K562 (cell line): ENCODE measurements around the gene METAP1D. TPM values are rescaled to one million over a fixed set of nuclear protein-coding genes. Genes with fewer than 3 reads are reported as not detected.
A peak's percentile ranks its signal among the peaks of the same experiment; 100 is the strongest.

Experiments
- BRD4 ChIP-seq: fragments of 200-600 bp; sonication (generic); IDR thresholded peaks from 2 replicates; pipeline ENCODE4 v1.6.1; 2017; ENCODE audit warnings: inconsistent platforms
- CTBP1 ChIP-seq: fragments of 450-650 bp; IDR thresholded peaks from 2 replicates; pipeline ENCODE4 v1.6.1; 2016; ENCODE audit warnings: borderline replicate concordance
- FOXA3 ChIP-seq, 2 experiments: fragments of 450-650 bp in 1 of 2; sonication (generic) in 1 of 2; formaldehyde crosslinking; IDR thresholded peaks in 1 of 2; conservative IDR thresholded peaks in 1 of 2; 2 replicates each; pipeline versions ENCODE4 v1.4.0 to v1.8.0; 2020 to 2022; ENCODE audit warnings: mild to moderate bottlenecking in 2 of 2, missing genetic modification reagents in 1 of 2
- FOXJ2 ChIP-seq: fragments of 200-800 bp; sonication (Bioruptor generic); IDR thresholded peaks from 2 replicates; pipeline ENCODE4 v1.6.1; 2016; ENCODE audit warnings: missing genetic modification characterization, missing compliant biosample characterization
- HDAC3 ChIP-seq: fragments of 450-650 bp; IDR thresholded peaks from 2 replicates; pipeline ENCODE4 v1.6.1; 2018; ENCODE audit warnings: borderline replicate concordance, mild to moderate bottlenecking, moderate library complexity; ENCODE audit not compliant: partially characterized antibody
- HIVEP1 ChIP-seq: fragments of 250-450 bp; sonication (Bioruptor Pico); IDR thresholded peaks from 2 replicates; pipeline ENCODE4 v1.4.0; 2020; ENCODE audit warnings: mild to moderate bottlenecking
- HMG20A ChIP-seq: fragments of 450-650 bp; formaldehyde crosslinking; conservative IDR thresholded peaks from 2 replicates; pipeline ENCODE4 v1.4.0; 2020; ENCODE audit warnings: mild to moderate bottlenecking, mixed read lengths
- MAFK ChIP-seq: IDR thresholded peaks from 2 replicates; pipeline ENCODE4 v1.6.1; 2011; ENCODE audit warnings: low read length, improper control_type of control experiment
- MBD1 ChIP-seq: fragments of 250-450 bp; sonication (Bioruptor Pico); IDR thresholded peaks from 2 replicates; pipeline ENCODE4 v1.8.0; 2022; ENCODE audit warnings: inconsistent platforms
- MBD2 ChIP-seq: sonication (generic); IDR thresholded peaks from 2 replicates; pipeline ENCODE4 v1.6.1; 2016; ENCODE audit warnings: low read depth, borderline replicate concordance
- MTA1 ChIP-seq: fragments of 450-650 bp; IDR thresholded peaks from 2 replicates; pipeline ENCODE4 v1.6.1; 2017; ENCODE audit warnings: borderline replicate concordance
- NR1H2 ChIP-seq: sonication (generic); formaldehyde crosslinking; IDR thresholded peaks from 2 replicates; pipeline ENCODE4 v1.4.0; 2020; ENCODE audit warnings: mild to moderate bottlenecking, missing genetic modification reagents
- SIRT6 ChIP-seq: IDR thresholded peaks from one replicate; pipeline ENCODE4 v1.6.1; 2012; ENCODE audit warnings: low read depth, mild to moderate bottlenecking, control low read depth, inconsistent platforms, low read length, moderate library complexity
- SMARCC2 ChIP-seq: fragments of 450-650 bp; IDR thresholded peaks from 2 replicates; pipeline ENCODE4 v1.6.1; 2017; ENCODE audit warnings: antibody characterized with exemption, moderate library complexity, mild to moderate bottlenecking, low read depth
- SOX6 ChIP-seq: fragments of 450-650 bp; IDR thresholded peaks from 2 replicates; pipeline ENCODE4 v1.6.1; 2014; ENCODE audit warnings: mild to moderate bottlenecking
- ZC3H4 ChIP-seq: sonication (generic); formaldehyde crosslinking; IDR thresholded peaks from 2 replicates; pipeline ENCODE4 v1.9.0; 2021; ENCODE audit warnings: missing genetic modification reagents, borderline replicate concordance
- ZNF121 ChIP-seq: sonication (generic); formaldehyde crosslinking; conservative IDR thresholded peaks from 2 replicates; pipeline ENCODE4 v1.8.0; 2022; ENCODE audit warnings: missing genetic modification reagents
- ZNF124 ChIP-seq: sonication (generic); formaldehyde crosslinking; IDR thresholded peaks from 2 replicates; pipeline ENCODE4 v1.8.1; 2022; ENCODE audit warnings: missing genetic modification reagents
- ZNF175 ChIP-seq: fragments of 200-800 bp; sonication (Bioruptor generic); IDR thresholded peaks from 2 replicates; pipeline ENCODE4 v1.6.1; 2016; ENCODE audit warnings: low read depth, mild to moderate bottlenecking, missing genetic modification characterization, missing compliant biosample characterization
- ZNF232 ChIP-seq: sonication (generic); formaldehyde crosslinking; IDR thresholded peaks from 2 replicates; pipeline ENCODE4 v1.8.0; 2022; ENCODE audit warnings: mild to moderate bottlenecking, missing genetic modification reagents
- polyA plus RNA-seq, 8 experiments: library from polyadenylated mRNA; depleted of rRNA in 4 of 8; stranded (reverse) in 5 of 8; unstranded in 3 of 8; fragments of >200 nt; fragmentation: Nextera tagmentation in 2 of 8; fragmentation: Illumina TruSeq in 1 of 8; extraction: Ambion mirVana in 2 of 8; extraction: Trizol in 1 of 8; gene quantifications; 2 replicates each; pipeline versions ENCODE4 v1.2.1 to v1.2.3, GENCODE V29; 2011 to 2014; ENCODE audit warnings: inconsistent platforms in 1 of 8, missing spikeins in 1 of 8
- total RNA-seq, 7 experiments: library from RNA; depleted of rRNA in 6 of 7; stranded (reverse); fragments of >200 nt in 6 of 7; fragmentation: Illumina TruSeq in 2 of 7; extraction: Trizol in 2 of 7; gene quantifications; 2 replicates each; pipeline versions ENCODE4 v1.2.1 to v1.2.3, GENCODE V29; 2011 to 2021; ENCODE audit warnings: low replicate concordance in 1 of 7

METAP1D gene
- total and polyA plus RNA-seq, 9 of the 15 experiments (the other 6 are each of a cell fraction or from before 2014, with no cell fraction given), result 8.0 to 23.4 (median 15.7) TPM

- TF ChIP-seq MBD1 (CRISPR knock-in tag) (no peak), HMG20A (no peak), ZNF121 (CRISPR knock-in tag) (no peak), FOXA3 (CRISPR knock-in tag; conservative IDR thresholded peaks at IDR 0.05 in 1 of 2, IDR thresholded peaks at IDR 0.05 in 1 of 2) (no peak), ZC3H4 (no peak), HDAC3 (peak; percentile 36), CTBP1 (no peak), MTA1 (no peak), ZNF124 (CRISPR knock-in tag) (no peak), ZNF175 (0 out of 2 replicates have a peak, but pooled peaks have one; percentile 13), FOXJ2 (tag) (peak; percentile 18; the same call in 1 of the 2 replicates), NR1H2 (CRISPR knock-in tag) (no peak), MBD2 (no peak), MAFK (no peak), SIRT6 (no peak), HIVEP1 (CRISPR knock-in tag) (no peak), SMARCC2 (no peak), ZNF232 (CRISPR knock-in tag) (no peak), BRD4 (no peak), SOX6 (no peak)
Measured at GRCh38 chr2:172099472-172100079, 99.8 kb downstream of the METAP1D start (continued).
